DMS153 (cell line): ENCODE data around the gene PAX2.

Experiments
- DNase-seq: peaks from one replicate; lab custom pipeline; 2025; lab: John Stamatoyannopoulos, UW

PAX2 gene

DNA sequence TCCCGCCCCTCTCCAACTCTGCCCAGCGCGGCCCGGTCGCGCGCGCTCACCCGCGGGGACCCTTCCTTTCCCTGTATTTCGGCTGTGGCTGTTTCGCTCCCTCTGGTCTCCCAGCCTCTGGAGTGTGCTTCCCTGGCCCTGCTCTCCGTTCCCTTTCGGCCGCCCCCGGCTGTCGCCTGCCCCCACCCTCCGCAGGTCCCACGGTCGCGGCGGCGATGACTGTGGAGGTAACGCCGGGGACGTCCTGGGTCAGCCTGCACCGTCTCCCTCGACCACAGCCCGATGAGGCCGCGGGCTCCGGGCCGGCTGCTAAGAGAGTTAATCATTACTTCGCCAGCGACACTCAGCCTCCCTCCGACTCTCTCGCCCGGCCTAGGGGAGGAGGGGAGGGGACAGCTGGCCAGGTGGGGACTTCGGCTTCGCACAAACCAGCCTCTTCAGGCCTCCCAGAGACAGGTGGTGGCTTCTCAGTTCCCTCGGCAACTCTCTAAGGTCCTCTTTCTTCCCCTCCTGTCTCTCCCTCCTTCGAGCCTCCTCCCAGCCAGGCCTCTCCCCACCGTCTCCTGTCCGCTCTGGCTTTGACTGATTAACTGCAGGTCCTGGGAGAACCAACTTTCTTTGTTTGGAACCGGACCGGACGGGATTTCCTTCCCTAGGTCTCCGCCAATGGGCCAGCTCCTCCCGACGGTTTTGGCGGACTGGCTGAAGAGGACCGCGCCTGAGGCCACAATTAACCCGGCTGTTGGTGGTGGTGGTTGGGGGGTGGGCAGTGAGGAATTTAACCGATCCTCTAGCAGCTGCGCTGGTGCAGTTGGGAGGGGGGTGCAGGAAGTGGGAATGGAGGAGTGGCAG, 5.6 kb upstream of the PAX2 start:
- no peak for DNase-seq

DNA sequence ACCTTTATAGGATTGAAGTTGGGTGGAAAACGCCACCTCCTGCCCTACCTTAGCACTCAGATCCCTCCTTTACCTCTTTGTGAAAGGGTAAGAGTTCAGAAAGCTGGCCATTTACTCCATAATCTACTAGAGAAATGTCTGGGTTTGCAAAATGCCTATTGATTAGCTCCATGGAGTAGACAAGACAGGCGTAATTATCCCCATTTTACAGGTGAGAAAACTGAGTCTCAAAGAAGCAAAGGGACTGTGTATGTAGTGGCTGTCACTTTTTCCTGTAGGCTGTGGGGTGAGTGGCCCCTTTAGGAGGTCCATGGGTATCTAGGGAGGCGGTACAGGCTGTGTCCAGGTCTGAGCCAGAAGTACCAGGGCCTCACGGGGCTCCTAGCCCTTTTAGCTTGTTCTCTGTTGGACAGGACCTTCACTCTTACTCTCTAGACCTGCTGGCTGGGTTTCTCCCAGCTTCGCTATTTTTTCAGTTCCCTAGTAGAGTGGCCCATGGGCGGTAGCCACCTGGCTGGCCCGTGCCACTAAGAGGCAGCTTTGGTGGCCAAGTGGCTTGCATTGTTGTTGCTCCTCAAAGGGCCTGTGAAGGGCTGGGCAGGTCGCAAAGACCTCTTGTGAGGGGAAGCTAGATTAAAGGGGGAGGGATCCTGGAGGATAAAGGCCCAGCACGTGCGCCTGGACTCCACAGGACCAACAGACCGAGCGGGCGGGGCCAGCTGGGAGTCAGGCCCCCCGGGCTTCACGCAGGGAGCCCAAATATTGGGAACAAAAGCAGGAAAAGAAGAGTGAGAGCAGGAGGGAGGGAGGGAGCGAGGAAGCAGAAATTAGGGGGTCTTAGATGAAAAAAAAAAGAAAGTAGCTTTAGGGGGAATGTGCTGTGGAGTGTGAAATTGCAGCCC, 4.7 kb upstream of the PAX2 start:
- DNase-seq = no peak

DNA sequence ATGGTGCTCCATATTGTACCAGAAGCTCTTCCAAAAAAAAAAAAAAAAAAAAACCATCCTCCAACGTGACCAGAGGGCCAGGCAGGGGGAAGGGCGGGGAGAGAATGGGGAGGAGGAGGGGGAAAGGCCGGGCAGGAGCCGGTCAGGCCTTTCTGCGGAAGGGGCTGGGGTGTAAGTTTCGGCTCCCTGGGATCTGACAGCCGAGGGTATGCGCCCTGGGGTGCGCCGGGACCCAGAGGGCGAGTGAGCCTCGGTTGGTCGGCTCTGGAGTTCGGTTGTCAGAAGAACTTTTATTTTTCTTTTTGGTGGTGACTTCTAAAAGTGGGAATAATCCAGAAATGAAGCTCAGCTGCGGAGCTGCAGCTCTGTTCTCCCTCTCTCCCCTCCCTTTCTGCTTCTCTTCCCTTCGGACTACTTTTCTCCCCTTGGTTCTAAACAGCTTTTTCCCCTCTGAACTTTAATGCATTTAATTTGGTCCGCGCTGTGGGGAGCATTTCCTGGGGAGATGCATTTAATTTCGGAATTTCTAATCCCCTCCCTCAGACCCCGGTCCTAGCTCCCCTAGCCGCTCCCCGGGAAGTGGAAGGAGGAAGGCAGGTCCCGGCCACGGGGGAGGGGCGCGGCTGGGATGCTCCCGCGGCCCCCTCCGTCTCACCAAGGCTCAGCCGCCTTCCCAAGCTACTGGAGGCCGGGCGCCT, 3.9 kb upstream of the PAX2 start:
- DNase-seq = no peak

DNA sequence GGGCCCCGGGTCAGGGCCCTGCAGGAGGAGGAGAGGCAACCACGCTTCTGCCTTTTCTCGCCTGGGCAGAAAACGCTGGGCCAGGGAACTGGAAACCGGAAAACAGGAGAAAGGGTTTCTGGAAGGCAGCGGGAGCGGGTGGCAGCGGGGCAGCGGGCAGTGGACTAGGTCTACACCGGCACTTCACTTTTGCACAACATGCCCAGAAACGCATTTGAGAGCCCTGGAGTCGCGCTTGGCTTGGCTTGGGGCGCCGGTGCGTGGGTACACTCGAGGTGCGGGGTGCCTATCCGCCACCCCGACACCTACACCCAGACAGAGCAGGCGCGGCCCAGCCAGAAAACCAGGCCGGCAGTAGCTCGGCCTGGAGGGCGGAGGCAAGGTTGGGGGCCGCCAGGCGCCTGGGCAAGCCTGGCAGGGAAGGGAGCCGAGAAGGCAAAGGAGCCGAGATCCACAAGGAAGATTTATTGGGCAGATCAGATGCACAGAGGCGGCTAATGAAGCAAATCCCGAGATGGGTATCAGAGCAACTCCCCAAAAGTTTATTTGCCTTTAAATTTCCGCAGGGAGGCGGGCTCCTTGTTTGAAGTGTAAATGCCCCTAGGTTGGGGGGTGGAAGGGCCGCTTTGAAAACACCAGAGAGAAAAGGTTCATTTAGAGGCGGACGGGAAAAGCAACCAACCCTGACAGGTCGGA, 3.2 kb upstream of the PAX2 start:
- DNase-seq = no peak

DNA sequence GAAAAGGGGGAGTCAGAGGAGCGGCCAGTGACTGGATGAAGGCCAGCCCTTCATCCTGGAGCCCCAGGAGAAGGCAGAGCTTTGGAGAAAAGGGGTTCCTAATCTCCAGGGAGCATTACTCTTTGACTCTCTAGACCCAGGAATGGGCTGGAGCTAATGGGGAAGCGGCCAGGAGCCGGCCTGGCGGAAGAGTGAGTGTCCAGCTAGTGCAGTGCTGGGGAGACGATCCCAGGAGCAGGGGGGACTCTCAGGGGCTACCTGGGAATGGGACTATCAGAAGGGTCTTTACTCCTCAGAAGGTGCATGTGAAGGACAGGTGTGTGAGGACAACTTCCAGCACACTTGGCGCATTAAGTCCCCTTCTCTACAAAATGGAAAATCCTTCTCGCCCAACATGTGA, 2.4 kb upstream of the PAX2 start:
- no peak for DNase-seq

DNA sequence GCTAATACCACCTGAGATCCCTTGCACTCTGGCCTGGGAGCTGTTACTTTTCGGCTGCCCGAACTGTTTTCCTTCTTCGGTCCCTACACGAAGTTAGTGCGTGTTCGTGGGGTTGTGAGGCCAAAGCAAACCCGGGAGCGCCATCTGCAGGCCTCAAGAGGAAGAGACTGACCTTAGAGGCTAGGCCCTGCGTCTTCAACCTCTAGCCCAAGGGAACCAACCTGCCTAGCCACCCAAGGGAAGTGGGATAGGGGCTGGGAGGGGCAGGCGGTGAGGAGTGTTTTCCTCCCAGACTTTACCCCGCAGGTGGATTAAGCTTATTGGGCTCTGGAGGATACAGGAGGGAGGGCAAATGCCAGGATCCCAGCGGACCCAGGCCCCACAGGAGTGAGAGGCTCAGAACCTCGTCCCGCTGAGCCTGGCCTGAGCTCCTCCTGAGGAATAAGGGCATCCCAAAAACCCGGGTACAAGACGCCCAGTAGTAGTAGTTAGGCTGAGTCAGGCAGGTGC, 1.7 kb upstream of the PAX2 start:
- DNase-seq = no peak

DNA sequence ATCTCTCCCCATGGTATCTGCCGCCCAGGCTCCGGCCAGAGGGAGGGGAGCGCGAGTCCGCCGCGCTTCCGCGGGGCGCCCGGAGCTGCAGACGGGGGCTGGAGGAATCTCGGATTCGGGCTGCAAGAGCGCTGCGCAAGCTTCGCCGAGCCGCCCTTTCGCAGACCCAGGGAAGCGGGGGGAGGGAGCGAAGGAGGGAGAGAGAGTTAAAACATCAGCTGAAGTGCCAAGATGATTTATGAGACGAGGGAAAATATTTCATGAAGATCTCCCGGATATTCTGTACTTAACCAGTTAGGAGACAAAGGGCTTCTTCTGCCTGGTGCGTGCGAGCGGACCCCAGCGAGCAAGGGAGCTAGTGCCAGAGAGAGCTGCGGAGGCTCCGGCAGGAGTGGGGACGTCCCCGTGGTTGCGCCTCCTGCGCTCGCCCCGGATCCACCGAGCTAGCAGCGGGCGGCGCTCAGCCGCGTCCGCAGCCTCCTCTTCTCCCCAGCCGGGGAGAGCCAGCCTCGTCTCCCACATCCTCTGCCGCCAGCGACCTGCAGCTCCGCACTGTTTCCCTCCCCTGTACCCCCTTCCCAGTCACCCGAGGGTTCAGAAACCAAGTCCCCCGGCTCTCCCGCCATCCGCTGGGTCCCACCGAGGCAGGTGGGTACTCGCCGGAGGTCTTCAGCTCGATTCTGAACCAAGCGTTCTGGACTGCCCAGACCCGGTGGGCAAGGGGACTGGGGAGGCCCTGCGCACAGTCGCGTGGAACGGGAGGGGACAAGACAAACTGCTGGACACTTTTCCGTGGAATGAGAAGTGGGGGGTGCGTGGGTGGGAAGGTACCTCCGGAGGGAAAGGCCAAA, 1.0 kb upstream of the PAX2 start:
- DNase-seq = no peak

DNA sequence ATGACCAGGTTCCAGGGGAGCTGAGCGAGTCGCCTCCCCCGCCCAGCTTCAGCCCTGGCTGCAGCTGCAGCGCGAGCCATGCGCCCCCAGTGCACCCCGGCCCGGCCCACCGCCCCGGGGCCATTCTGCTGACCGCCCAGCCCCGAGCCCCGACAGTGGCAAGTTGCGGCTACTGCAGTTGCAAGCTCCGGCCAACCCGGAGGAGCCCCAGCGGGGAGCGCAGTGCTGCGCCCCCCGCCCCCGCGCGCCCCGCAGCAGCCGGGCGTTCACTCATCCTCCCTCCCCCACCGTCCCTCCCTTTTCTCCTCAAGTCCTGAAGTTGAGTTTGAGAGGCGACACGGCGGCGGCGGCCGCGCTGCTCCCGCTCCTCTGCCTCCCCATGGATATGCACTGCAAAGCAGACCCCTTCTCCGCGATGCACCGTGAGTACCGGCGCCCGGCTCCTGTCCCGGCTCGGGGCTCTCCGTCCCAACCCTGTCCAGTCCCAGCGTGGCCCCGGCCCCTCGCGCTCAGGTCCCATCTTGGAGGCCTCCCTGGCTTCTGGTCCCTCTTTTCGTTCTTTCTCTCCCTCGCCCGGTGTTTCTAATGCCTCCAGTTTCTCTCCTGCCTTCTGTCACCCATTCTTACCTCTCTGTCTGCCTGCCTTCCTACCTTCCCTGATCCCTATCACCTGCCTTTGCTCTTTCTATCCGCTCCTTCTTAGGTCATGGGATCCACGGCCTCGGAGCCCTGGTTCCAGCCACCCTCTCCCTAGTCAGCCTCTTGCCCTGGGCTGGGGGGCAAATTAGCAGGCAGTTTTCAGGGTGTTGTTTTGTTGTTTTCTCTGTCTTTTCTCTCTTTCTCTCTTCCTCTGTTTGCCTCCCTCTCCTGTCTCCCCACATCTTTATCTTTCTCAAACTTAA, 751 bp downstream of the PAX2 start:
- DNase-seq = no peak

DNA sequence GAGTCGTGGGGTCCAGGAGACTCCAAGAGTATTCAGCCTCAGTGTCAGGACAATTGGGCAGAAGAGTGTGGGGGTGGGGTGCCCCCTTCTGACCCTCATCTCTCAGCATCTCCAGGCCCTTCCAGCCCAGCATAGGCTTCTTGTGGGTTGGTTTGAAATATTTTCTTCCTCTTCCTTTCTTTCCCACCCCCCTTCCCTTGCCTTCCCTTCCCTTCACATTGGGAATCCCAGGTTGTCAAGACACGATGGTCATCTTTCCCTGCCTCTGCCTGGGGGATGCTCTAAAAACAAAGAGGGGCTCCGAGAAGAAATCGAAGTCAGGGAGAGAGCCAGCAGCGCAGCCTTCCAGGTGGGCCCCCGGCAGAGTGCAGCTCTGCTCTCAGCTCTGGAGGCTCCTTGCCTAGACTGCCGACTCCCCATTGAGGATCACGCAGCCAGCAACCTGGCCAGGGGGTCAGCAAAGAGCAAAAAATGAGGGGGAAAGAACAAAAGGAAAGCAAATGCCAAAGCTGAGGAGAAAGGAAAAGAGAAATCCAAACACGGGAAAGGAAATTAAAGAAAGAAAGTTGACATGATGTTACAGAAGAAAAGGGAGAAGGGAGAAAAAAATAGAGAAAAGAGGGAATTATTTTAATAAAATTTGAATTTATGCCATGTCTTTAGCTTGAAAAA, 1.5 kb downstream of the PAX2 start:
- DNase-seq = no peak

DNA sequence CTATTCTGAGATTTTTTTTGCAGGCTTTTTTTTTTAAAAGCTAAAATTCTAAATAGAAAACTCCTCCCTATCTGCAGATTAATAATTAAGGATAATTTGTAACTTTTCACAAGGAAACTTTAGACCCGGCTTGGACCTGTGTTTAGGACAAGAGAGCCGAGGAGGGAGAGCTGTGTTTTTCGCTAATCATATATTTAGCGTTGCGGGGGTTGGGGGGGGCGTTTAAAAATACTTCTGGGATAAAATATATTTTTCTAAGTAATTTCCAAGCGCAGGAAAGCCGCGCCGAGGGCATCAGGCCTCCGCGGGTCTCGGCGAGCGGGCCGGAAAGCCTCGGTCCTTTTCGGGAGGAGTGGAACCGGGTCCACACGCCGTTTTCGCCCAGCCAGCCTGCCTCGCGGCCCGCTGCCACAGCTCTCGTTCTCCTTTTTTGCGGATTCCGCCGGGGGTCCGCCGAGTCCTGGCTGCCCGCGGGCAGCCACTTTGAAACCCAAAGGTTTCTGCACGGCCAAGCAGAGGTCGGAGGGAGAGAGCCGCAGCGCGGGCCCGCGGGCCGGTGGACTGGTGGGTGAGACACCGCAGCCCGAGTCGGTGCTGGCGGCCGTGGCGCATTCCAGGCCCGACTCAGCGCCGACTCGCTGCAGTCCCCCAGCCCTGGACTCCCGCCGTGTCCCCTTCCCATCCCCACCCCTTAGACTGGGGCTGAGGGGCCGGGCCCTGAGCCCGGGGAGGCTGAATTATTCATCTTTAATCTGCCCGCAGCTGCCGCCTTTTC, 2.3 kb downstream of the PAX2 start:
- DNase-seq = no peak

DNA sequence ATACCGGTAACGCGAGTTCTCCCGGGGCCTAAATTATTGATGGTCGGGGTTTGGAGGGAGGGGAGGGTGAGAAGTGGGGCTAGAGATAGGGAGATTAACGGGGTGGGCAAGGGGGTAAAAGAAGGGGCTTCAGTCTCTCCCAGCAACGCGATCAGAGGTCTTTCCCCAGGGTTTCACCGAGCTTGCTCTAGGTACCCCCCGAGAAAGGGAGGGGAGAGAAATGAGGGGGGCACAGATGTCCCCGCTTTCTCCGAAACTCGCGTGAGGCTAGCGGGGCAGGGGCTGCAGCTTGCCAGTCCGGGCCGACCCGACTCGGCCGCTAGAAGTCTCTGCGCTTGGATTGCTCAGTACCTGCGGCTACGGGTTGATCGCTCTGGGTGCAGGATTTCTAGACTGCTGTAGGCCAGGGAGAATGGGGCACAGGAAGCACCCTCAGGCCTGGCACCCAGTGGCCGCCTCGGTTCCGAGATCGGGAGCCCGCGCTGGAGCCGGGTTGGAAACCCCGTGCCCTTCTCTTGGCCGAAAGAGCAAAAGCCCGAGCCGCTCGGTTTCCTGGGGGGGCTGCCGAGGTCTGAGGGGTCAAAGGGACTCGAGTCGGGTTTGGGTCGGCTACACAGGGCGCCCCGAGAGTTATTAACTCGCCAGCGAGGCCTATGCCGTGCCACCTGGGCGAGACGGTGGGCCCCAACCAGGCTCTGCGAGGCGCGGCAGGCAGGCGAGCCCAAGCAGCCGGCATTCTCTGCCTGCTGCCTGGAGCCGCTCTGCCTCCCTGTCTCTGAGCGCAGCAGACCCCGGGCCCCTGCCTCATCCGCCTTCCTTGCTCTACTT, 3.1 kb downstream of the PAX2 start:
- DNase-seq = no peak

DNA sequence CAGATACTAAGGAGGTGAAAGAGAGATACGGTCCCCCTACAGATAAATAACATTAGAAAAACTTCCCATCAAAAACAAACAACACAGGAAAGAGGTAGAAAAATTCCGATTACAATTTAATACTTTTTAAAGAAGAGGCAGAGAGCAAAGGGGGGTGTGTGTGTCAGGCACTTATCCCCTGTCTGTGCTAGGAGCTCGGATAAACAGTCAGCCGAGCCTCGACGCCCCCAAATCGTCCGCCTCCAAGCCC, 3.6 kb downstream of the PAX2 start:
- DNase-seq = no peak

DNA sequence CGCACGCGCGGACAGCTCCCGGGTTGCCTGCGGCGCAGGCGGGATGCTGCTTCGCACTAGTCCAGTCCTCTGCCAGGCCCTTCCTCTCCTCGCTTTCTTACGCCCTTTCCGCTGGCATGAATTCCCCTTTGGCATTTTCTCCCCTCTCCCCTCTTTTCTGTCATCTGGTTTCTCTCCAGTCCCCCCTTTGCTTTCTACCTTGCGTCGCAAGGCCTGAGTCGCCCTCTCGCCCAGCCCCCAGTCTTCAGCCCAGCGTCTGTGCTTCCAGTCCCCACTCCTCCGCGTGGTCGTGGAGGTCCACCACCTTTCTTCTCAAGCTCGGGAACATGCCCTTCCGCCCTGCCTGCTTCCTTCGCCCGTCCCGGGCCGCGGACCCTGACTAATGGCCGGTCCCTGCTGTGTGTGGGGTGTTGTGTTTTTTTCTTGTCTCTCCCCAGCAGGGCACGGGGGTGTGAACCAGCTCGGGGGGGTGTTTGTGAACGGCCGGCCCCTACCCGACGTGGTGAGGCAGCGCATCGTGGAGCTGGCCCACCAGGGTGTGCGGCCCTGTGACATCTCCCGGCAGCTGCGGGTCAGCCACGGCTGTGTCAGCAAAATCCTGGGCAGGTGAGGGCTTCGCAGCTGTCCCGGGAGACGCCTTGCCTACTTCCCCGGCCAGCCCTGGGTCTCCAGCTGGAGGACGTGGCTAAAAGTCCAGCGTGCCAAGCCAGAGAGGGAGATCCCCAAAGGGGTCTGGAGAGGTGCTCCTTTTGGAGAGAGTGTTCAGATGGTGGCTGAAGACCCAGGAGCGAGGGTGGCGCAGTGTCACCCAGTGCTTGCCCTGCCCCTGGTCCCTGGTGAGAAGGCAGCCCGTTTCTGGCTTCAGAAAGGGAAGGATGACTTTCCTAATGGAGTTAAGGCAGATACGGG, 4.2 kb downstream of the PAX2 start:
- no peak for DNase-seq

DNA sequence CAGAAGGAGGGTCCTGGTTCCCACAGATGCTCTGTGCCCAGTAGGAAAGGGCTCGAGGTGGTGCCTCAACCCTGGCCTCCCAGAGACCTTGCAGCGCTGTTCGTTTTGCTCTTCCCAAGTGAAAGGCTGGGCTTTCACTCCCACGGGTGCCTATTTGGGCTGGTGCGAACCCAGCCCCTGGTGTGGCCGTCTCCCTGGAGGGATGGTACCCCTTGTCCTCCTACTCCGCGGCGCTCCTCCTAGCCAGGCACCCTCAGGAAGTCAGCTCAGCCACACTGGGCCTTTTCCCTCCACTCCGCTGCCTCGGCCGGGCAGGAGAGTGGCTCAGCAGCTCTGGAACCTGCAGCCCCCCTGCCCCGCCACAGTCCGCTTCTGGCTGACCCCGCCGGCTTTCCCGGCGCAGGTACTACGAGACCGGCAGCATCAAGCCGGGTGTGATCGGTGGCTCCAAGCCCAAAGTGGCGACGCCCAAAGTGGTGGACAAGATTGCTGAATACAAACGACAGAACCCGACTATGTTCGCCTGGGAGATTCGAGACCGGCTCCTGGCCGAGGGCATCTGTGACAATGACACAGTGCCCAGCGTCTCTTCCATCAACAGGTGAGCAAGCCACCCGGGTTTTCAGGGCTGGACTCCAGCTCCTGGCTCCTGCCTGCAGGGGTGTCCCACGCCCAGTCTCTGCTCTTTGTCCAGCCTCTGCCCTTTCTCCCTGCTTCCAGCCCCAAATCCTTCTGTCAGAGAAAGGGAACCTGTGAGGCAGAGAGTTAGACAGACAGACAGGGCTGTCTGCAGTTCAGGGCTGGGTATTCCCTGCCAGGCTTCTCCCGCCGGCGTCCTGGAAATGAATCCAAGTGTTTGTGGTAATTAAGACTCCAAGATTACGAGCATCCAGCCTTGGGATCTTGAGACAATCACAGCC, 5.2 kb downstream of the PAX2 start:
- no peak for DNase-seq

DNA sequence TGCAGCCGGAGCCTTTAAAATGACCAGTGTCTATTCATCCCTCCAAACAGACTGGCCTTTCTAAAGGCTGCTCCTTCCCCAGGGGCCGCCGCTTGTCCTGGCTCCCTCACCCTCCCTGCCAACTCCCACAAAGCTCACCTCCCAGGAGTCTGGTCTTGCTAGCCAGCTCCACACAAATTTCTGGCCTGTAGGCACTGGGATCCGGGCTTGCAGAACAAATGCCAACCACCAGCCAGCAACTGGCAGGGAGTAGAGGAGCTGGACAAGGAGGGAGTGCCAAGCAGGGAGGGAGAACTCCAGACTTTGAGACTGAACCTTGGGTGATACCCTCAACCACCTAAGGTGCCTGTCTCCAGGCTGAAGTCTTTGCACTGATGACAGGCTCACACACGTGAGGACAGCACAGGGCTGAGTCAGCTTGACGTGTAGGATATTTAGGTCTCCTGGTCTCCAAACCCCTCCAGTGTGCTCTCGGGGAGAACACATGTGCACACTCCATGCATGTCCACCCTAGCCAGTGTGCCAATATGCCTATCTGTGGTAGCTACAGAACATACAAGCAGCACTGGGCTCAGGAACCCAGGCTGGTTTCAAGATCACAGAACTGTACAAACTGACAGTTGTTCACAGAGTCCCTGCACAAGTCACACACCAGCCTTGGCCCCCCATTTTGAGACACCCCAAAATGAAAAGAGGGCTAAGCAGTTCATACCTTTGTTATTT, 6.0 kb downstream of the PAX2 start:
- no peak for DNase-seq
